GM21619 (cell line): ENCODE data around the gene ZNF581.

Source experiments
- ATAC-seq: cut with Tn5 transposase; IDR thresholded peaks from one replicate; pipeline ENCODE4 v1.9.1; 2021; ENCODE audit not compliant: unreplicated experiment

ZNF581 gene

DNA sequence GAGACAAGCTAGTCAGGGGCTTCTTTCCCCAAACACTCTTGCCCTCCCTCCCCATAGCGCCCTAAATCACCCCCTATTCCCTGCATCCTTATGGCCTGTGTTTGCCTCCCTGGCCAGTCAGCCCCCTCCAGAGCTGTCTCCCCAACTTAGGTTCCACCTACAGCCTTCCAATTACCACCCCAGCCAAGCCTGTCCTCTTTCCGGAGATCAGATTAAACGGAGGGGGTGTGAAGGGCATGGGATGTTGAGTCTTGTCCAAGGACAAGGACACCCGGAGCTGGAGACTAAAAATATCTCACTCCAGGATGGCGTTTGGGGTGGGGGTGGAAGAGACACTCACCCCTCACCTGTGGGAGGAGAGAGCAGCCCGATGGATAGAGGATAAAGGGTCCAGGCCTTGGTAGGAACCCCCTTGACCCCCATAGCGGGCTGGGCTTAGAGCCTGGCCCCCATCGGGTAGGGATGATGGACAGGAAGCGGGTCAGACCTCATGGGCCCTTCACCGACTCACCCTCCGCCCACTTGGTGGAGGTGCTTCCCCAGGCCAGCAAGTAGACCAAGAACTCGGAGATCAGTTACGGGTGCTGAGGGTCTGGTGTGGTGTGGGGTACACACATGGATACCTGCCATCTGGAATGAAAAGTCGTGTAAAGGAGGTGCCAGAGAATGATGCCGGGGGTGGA is 32.0 kb upstream of the ZNF581 start:
- ATAC-seq, result no peak

- no peak for ATAC-seq
Observed at GRCh38 chr19:55611983-55612645, 31.3 kb upstream of the ZNF581 start.

- ATAC-seq, result no peak
Observed at GRCh38 chr19:55613396-55613795, 30.1 kb upstream of the ZNF581 start.

DNA sequence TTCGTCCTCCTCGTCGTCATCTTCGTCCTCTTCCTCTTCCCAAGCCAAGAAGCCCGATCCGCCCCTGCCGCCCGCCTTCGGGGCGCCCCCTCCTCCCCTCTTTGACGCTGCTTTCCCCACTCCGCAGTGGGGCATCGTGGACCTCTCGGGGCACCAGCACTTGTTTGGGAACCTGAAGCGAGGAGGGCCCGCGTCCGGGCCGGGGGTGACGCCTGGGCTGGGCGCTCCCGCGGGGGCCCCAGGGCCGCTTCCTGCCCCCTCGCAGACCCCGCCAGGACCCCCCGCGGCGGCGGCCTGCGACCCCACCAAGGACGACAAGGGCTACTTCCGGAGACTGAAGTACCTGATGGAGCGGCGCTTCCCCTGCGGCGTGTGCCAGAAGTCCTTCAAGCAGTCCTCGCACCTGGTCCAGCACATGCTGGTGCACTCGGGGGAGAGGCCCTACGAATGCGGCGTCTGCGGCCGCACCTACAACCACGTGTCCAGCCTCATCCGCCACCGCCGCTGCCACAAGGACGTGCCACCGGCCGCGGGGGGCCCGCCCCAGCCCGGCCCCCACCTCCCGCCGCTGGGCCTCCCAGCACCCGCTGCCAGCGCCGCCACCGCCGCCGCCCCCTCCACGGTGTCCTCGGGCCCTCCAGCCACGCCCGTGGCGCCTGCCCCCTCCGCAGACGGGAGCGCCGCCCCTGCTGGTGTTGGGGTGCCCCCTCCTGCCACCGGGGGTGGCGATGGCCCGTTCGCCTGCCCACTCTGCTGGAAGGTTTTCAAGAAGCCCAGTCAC is 29.3 kb upstream of the ZNF581 start:
- no peak for ATAC-seq

DNA sequence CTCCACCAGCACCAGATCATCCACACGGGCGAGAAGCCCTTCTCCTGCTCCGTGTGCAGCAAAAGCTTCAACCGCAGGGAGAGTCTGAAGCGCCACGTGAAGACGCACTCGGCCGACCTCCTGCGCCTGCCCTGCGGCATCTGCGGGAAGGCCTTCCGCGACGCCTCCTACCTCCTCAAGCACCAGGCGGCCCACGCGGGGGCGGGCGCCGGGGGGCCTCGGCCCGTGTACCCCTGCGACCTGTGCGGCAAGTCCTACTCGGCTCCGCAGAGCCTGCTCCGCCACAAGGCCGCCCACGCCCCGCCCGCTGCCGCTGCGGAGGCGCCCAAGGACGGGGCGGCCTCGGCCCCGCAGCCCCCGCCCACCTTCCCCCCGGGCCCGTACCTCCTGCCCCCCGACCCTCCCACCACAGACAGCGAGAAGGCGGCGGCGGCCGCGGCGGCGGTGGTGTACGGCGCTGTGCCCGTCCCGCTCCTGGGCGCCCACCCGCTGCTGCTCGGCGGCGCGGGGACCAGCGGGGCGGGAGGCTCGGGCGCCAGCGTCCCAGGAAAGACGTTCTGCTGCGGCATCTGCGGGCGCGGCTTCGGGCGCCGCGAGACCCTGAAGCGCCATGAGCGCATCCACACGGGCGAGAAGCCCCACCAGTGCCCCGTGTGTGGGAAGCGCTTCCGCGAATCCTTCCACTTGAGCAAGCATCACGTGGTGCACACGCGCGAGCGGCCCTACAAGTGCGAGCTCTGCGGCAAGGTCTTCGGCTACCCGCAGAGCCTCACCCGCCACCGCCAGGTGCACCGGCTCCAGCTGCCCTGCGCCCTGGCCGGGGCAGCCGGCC is 28.5 kb upstream of the ZNF581 start:
- no peak for ATAC-seq

DNA sequence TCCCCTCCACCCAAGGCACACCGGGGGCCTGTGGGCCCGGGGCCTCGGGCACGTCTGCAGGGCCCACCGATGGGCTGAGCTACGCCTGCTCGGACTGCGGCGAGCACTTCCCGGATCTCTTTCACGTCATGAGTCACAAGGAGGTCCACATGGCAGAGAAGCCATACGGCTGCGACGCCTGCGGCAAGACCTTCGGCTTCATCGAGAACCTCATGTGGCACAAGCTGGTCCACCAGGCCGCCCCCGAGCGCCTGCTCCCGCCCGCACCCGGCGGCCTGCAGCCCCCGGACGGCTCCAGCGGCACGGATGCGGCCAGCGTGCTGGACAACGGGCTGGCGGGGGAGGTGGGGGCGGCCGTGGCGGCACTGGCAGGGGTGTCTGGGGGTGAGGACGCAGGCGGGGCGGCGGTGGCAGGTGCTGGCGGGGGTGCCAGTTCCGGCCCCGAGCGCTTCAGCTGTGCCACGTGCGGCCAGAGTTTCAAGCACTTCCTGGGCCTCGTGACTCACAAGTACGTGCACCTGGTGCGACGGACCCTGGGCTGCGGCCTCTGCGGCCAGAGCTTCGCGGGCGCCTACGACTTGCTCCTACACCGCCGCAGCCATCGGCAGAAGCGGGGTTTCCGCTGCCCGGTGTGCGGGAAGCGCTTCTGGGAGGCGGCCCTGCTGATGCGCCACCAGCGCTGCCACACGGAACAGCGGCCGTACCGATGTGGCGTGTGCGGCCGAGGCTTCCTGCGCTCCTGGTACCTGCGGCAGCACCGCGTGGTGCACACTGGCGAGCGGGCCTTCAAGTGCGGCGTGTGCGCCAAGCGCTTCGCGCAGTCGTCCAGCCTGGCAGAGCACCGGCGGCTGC is 27.7 kb upstream of the ZNF581 start:
- ATAC-seq, result no peak

- ATAC-seq, result no peak
Observed at GRCh38 chr19:55616395-55616875, 27.0 kb upstream of the ZNF581 start.

GRCh38 chr19:55617426-55617825 is 26.0 kb upstream of the ZNF581 start:
- no peak for ATAC-seq

DNA sequence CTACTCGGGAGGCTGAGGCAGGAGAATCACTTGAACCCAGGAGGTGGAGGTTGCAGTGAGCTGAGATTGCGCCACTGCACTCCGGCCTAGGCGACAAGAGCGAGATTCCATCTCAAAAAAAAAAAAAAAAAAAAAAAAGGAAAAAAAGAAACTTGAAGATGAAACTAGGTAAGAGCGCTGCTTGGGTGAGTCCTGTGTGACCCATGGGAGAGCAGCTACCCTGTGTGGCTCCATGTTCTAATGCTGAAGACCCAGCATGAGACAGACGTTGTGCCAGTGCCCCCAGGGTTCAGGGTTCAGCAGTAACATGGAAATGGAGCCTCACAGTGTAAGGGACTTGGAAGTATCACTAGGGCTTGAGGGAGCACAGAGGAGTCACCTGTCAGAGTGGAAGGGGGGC is 25.0 kb upstream of the ZNF581 start:
- ATAC-seq, result no peak

DNA sequence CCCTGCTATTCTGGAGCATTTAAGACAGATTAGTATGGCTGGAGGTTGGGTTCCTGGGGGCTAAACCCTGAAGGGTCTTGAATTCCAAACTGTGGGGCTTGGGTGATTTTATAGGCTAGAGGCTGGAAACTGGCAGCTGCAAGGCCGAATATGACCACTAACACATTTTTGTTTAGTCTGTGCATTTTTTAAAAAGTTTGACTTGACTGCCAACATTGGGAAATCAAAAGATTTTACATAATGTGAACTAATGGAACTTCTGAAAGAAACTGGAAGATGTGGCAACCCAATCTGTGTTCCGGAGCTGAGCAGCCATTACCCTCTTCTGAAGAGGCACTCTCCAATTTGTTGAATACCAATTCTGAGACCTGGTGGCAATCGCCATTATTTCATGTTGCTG is 24.2 kb upstream of the ZNF581 start:
- ATAC-seq, result no peak

DNA sequence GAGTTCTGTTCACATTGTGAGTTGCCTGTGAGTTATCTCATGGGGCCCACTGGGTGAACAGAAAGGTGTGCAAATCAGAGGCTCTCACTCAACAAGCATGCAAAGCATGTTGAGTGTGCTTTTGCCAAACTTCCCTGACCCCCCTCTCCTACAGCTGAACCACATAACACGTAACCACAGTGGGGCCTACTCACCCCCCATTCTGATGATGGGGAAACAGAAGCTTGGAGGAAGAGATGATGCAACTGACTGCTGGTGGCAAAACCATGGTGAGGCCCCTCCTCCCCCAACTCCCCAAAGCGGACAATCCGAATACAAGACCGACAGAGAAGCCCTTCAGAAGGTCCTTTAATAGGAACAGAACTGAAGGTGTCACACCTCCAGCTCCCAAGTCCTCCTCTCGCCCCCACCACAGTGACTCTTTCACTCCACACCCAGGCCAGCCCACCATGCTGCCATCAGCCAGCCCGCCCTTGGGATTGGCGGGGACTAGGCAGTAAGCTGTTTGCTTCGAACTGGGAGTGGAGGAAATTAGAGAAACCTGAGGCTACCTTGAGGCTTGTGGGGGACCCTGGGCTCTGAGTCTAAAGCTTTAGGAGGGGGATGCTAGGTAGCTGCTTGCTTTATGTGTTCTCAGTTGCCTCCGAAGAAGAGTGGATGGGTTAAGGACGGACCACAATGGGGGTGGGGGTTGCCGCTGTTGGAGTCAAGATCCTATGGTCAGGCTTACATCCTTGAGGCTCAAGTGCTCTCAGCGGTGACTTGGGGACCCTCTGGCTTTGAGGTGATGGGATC is 22.8 kb upstream of the ZNF581 start:
- ATAC-seq, result no peak

DNA sequence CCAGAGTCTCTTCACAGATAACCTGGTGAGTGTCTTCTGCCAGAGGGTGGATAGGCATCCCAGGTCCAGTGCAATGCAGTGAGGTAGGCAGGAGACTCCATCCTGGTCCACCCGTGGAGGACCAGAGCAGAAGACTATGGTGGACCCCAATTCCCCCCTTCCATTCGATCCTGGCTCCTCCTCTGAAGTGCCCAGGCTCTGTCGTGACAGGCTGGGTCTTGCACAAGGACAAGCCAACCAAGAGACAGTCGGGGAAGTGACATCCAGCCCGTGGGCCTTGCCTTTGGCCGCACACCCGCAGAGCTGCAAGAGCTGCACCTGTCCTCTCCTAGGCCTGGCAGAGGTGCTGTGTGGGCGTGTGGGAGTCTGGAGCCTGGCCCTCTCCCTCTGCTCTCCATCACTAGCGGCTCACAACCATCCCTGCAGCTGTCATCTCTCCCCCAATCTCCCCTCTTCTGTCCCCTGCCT is 22.2 kb upstream of the ZNF581 start:
- no peak for ATAC-seq

GRCh38 chr19:55621673-55622231 is 21.7 kb upstream of the ZNF581 start:
- no peak for ATAC-seq

GRCh38 chr19:55622242-55622969 is 21.0 kb upstream of the ZNF581 start:
- ATAC-seq, result no peak

DNA sequence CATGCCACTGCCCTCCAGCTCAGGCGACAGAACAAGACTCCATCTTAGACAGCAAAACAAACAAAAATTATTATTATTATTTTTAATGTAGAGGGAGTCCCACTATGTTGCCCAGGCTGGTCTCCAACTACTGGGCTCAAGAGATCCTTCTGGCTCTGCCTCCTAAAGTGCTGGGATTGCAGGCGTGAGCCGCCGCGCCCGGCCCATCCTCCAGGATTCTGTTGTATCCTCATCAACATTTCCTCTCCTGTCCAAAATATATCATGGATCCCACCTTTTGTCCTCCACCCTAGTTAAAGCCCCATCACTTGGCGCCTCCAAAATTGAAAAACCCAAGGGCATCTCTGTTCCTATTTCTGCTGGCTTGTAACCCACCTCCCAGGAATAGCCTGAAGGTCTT is 20.3 kb upstream of the ZNF581 start:
- ATAC-seq, result no peak

- no peak for ATAC-seq
Observed at GRCh38 chr19:55623561-55623960, 19.9 kb upstream of the ZNF581 start.

DNA sequence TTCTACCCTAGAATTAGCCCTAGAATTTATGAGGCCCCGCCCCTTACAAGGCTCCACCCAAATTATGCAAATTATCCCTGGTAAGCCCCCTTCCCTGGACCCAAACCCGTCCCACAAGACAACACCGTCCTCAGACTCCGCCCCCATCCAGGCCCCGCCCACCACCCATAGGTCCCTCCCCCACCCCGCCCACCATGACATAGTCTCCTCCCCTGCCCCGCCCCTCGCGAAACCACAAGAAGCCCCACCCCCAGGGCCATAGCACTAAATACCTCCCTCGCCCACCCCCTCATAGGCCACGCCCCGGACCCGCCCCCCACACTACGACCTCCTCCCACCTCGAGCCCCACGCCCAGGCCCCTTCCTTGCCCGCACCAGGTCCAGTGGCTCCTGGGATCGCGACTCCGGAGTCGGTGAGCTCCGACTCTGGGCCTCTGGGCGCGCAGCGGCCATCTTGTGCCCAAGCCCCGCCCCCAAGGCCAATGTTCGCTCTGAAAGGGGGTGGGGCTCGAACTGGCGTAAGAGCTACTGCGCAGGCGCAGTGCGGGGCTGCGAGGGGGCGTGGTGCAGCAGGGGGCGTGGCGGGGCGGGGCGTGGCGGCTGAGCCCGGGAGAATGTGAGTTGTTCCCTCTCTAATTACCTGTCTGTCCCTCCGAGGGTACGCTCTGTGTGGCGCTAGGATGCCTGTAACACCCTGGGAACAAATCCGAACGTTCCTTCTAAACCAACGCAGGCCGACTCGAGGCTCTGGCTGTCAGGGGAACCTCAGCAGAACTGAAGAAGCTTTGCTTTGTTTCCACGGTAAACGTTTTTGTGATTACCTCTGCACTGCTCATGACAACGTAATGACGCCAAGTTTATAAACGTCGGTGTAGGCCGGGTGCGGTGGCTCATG is 19.1 kb upstream of the ZNF581 start, which contains the start of gene ZNF784:
TSS of gene ZNF784 (minus strand) at position 458 of the 895 bp plus-strand sequence. CDS start at position 453, 5 bp downstream.
- peak; percentile 52 for ATAC-seq
